Measurements from ENCODE around the gene PLD5.
"Not testable (repeated sequence)": the region's sequence is repeated elsewhere in the genome, so short reads cannot be mapped to it uniquely, and the experiment has no call there.

Gene PLD5

DNA sequence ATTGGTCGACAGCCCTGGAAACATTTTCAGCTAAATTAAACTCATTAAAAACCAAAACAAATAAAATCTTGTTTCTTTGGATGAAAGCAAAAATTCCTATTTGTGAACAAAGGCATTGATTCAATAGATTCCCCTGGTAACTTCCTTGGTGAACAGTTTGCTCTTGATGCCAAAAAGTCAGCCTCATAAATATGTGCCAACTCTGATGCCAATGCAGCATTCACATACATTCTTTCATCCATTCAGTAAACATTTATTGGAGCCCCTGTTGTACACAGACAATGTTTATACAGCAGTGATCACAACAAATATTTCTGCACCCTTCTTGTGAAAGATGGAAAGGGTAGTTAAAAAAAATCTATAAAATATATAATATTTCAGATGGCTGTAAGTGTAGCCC is 107.8 kb downstream of the PLD5 start:
- DNase-seq: no peak

- no peak for DNase-seq
These were observed 111.6 kb downstream of the PLD5 start for GRCh38 chr1:242412921-242413320.

DNA sequence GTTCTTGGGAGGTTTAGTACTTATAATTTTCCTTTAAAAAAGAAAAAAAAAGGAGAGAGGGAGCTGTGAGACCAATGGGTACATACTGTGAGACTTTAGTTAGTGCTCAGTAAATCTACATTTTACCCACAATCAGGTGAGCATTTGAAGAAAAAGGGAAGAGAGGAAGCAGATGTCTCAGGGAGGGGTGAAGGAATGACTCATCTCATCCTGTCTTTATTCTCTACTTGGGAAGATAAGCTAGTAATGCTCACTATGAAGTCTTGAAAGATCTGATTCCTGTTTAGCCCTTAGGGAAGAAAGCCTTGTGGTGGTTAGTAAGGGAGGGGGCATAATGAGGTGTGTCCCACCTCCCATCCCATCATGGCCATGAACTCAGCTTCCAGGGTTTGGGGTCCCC is 112.6 kb downstream of the PLD5 start:
- no peak for DNase-seq

GRCh38 chr1:242405947-242406346 is 118.5 kb downstream of the PLD5 start:
- DNase-seq: no peak

- DNase-seq: no peak
These were observed 120.2 kb downstream of the PLD5 start for GRCh38 chr1:242404296-242404695.

DNA sequence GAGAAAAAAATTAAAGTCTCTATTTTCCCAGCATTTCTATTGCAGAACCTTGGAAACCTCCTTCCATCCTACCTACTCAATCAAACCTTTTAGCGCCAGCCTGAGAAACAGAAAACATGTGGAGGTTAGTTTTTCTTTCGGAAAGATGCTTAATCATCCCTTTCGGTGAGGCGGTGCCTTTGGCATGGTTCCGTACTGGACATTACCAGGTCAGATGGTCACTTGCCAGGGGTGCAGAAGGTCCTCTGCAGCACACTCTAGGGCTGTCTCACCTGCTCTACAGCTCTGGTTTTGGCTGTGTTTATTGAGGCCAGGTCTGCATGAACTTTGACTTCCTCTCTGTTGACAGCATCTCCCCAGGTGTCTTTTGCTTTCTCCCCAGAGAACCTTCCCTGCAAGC is 121.5 kb downstream of the PLD5 start:
- DNase-seq: no peak

GRCh38 chr1:242401937-242402336 is 122.6 kb downstream of the PLD5 start:
- no peak for DNase-seq

- no peak for DNase-seq
These were observed 126.1 kb downstream of the PLD5 start for GRCh38 chr1:242398351-242398750.

- DNase-seq: no peak
These were observed 132.6 kb downstream of the PLD5 start for GRCh38 chr1:242391896-242392295.

DNA sequence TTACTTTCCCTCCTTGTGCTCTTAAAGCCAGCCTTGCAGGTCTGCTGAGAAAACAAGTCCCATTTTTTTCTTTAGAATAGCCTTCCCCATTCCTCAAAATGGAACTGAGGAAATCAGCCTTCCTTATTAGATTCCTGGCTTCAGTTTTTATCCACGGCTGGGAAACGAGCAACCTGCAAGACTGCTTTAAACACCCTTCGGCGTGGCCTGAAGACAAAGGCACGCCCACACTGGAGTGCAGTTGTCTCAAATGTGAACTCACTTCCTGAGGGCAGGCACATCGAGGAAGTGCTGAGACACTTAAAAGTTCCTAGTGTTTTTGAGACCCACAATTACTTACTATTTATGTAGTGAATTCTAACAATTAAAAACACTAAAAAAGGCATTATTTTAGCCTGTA is 148.4 kb downstream of the PLD5 start:
- DNase-seq: not testable (repeated sequence)

- not testable (repeated sequence) for DNase-seq
These were observed 174.1 kb downstream of the PLD5 start for GRCh38 chr1:242350446-242350845.

- no peak for DNase-seq
These were observed 174.9 kb downstream of the PLD5 start for GRCh38 chr1:242349636-242350035.

DNA sequence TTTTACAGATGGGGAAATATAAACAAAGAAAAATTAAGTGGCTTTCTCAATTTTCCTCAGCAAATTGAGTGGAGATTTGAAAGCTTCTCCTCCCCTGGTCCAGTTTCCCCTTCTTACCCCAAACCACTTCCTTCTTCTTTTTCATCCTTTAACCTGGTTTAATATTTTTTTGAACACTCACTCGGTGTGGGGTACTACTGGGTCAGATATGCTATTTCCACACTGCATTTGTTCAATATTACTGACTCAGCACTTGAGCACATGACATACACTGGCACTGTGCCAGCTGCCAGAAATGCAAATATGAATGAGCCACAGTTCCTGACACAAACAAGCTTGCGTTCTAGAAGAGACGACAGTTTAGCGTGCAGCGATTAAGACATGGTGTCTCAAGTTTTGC is 193.6 kb downstream of the PLD5 start:
- DNase-seq: not testable (repeated sequence)

GRCh38 chr1:242327381-242327780 is 197.1 kb downstream of the PLD5 start:
- DNase-seq: not testable (repeated sequence)

GRCh38 chr1:242321981-242322380 is 202.5 kb downstream of the PLD5 start:
- not testable (repeated sequence) for DNase-seq

GRCh38 chr1:242318140-242318539 is 206.4 kb downstream of the PLD5 start:
- no peak for DNase-seq

GRCh38 chr1:242314865-242315264 is 209.6 kb downstream of the PLD5 start:
- DNase-seq: not testable (repeated sequence)

DNA sequence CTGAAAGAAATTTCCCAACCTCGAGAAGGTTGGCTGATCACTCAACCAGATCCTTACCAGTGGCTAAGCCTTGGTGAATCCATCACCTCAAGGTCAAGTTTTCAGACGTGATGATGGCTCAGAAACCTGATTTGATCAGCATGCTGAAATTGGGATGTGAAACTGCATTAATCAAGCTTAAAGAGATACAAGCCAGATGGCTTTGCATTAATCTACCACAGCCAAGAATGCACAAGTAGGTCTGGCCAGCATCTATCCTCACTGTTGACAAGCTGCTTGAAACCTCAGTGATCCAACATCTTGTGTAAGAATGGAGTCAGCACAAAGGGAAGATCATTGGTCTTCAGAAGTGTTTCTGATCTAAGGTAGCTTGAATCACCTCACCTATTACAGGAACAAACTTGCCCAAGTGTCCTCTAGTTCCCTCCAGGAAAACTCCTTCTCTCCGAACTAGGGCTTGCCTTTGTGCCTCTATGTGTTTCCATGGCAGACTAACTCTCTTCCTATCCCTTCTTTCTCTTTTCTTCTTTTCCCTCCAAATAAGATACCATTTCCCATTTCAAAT is 210.3 kb downstream of the PLD5 start:
- DNase-seq: not testable (repeated sequence)

- not testable (repeated sequence) for DNase-seq
These were observed 215.8 kb downstream of the PLD5 start for GRCh38 chr1:242308681-242309080.

DNA sequence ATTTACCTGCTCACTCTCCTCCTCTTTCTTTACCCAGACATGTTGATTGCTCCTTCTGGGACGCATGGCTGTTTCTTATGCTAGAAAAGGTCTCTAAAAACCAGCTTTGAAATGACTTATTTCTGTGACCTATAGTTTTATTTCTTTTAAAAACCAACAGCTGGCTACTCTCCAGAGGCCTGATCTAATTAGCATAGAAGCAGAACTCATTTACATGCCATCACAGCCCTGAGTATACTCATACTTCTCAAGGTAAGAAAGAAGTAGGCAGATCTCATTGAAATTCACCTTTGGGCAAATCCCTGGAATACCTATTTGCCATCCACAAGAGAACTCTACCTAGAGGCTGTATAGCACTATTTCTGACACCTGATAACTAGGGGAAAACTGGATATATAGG is 230.7 kb downstream of the PLD5 start:
- DNase-seq: not testable (repeated sequence)

DNA sequence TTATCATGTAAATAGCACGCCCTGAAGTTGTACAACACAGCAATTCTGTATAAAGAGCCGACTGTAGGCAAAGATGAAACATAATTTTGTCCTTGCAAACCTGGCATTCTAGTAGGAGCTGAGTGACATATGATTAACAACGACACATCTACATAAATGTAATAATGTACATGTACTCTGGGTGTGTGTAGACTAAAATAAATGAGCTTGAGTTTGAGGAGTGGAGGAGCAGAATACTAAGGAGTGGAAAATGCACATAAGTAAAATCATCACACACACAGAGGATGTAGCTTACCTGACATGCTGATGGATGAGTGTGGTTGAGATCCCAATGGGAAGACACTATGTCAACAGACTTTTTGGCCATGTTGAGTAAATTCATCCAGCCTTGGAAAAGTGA is 236.4 kb downstream of the PLD5 start:
- DNase-seq: not testable (repeated sequence)

GRCh38 chr1:242282758-242283485 is 241.6 kb downstream of the PLD5 start:
- DNase-seq: not testable (repeated sequence)

- not testable (repeated sequence) for DNase-seq
These were observed 246.1 kb downstream of the PLD5 start for GRCh38 chr1:242278406-242278805.

DNA sequence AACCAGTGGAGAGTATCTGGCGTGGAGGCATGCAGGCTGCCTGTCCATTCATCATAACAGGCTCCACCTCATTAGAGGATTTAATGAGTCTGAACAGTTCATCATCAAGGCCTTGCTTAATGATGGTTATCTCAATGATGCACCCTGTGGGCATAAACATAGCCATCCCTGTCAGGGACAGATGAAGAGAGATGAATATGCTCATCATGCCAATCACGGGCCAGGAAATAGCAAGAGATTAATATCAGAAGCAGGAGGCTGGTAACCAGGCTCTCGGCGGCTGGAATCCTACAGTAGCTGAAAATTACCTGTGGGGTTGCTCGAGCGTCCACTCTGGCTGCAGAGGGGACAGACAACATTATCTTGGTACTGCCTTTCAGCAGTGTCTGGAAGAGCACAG is 247.7 kb downstream of the PLD5 start:
- DNase-seq: not testable (repeated sequence)

DNA sequence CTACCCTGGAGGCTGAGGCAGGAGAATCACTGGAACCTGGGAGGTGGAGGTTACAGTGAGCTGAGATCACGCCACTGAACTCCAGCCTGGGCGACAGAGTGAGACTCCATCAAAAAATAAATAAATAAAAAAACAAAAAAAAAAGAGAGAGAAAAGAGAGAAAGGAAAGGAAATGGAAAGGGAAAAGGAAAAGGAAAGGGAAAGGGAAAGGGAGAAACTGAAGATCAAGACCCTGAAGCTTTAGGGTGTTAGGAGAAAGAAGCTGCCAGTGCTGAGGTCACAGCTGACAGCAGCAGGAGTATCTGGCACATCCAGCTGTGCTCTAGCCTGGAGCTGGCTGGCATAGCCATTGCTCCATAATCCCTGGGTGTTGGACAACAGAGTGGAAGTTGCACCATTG is 257.5 kb downstream of the PLD5 start:
- DNase-seq: not testable (repeated sequence)
